Measurements from ENCODE around the gene TMEM135. TPM values are rescaled to one million over a fixed set of nuclear protein-coding genes. Genes with fewer than 3 reads are reported as not detected.

Gene TMEM135
- total RNA-seq, 4 donors from 2014 or later: 19.8 to 52.6 (median 38.9) TPM

DNA sequence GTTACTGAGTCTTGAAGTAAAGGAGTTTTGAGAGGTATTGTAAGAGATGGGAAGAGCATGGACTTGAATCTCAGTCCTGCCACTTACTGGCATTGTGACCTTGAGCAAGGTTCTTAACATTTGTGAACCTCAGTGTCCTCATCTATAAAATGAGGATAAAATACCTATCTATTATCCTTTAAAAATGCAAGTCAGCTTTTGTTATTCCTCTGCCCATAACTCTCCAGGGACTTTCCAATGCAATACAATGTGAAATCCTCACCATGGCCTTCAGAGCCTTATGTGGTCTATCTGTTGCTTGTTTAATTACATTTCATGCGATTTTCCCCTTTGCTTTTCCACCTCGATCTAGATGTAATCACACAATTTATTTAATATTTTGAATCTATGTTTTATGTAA, 9.1 kb downstream of the TMEM135 start:
- ATAC-seq (ENCODE audit: low FRiP score): no peak
- DNase-seq (ENCODE audit: low spot score): no peak
- TF ChIP-seq CTCF (IDR thresholded peaks at IDR 0.05): no peak

- ATAC-seq (ENCODE audit: low FRiP score) (no peak), DNase-seq (ENCODE audit: low spot score) (no peak)
- no peak for TF ChIP-seq CTCF (IDR thresholded peaks at IDR 0.05)
Observed at GRCh38 chr11:87056091-87056490, 18.4 kb downstream of the TMEM135 start.

- TF ChIP-seq CTCF (IDR thresholded peaks at IDR 0.05): no peak
- ATAC-seq (ENCODE audit: low FRiP score) (no peak), DNase-seq (ENCODE audit: low spot score) (no peak)
Observed at GRCh38 chr11:87057749-87058148, 20.0 kb downstream of the TMEM135 start.

- DNase-seq (ENCODE audit: low spot score) (no peak), ATAC-seq (ENCODE audit: low FRiP score) (no peak)
- no peak for TF ChIP-seq CTCF (IDR thresholded peaks at IDR 0.05)
Observed at GRCh38 chr11:87059596-87060390, 22.1 kb downstream of the TMEM135 start.

DNA sequence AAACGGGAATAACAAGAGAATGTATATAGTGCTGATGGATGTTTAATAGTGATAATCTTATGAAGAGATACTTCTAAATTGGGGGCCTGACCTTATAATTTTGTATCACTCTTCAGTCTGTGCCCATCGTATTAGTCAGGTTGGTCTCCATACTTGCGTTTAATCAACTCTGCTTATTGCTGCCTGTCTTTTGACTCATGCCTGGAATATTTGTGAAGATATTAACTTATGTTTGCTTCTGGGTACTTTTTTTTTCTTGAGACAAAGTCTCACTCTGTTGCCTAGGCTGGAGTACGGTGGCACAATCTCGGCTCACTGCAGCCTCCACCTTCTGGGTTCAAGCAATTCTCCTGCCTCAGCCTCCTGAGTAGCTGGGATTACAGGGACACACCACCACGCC, 24.0 kb downstream of the TMEM135 start:
- no peak for TF ChIP-seq CTCF (IDR thresholded peaks at IDR 0.05)
- DNase-seq (ENCODE audit: low spot score) (no peak), ATAC-seq (ENCODE audit: low FRiP score) (no peak)

DNA sequence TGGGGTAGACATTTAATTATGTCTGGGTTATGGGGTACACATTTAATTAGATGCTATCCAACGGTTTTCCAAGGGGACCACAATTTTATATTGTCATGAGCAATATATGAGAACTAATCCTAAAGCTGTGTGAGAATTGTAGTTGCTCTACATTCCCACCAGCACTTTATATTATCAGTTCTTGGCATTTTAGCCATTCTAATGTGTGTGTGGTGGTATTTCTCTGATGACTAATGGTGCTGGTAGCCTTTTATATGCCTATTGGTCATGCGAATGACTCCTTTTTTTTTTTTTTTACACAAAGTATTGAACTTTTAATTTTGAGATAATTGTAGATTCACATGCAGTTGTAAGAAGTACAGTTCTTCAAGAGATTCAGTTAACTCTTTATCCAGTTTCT, 26.2 kb downstream of the TMEM135 start:
- ATAC-seq (ENCODE audit: low FRiP score) (no peak), DNase-seq (ENCODE audit: low spot score) (no peak)
- TF ChIP-seq CTCF (IDR thresholded peaks at IDR 0.05): no peak

- TF ChIP-seq CTCF (IDR thresholded peaks at IDR 0.05): no peak
- DNase-seq (ENCODE audit: low spot score) (no peak), ATAC-seq (ENCODE audit: low FRiP score) (no peak)
Observed at GRCh38 chr11:87072787-87073186, 35.1 kb downstream of the TMEM135 start.

Data from omental fat pad (tissue), 4 donors.